GM18505 (cell line): Measurements from ENCODE around the gene ZNF3.
A peak's percentile ranks its signal among the peaks of the same experiment; 100 is the strongest.

Experiments
- ATAC-seq: cut with Tn5 transposase; IDR thresholded peaks from one replicate; pipeline ENCODE4 v1.9.1; 2021; ENCODE audit not compliant: unreplicated experiment
- POLR2A ChIP-seq: IDR thresholded peaks from 4 replicates; pipeline ENCODE4 v1.6.1; 2011; ENCODE audit warnings: borderline replicate concordance; ENCODE audit not compliant: insufficient read depth, insufficient read length; ENCODE audit errors: extremely low read depth

ZNF3 gene

GRCh38 chr7:100066953-100067352 is 14.6 kb downstream of the ZNF3 start:
- no peak for ATAC-seq

GRCh38 chr7:100065452-100066186 is 15.9 kb downstream of the ZNF3 start:
- ATAC-seq, result no peak

More at GRCh38 chr7:100066953-100067352, 14.6 kb downstream of the ZNF3 start:
- no peak for TF ChIP-seq POLR2A

GRCh38 chr7:100064162-100064561 is 17.4 kb downstream of the ZNF3 start:
- no peak for ATAC-seq
- TF ChIP-seq POLR2A, result no peak

More at GRCh38 chr7:100065452-100066186, 15.9 kb downstream of the ZNF3 start:
- no peak for TF ChIP-seq POLR2A

GRCh38 chr7:100063376-100063775 is 18.1 kb downstream of the ZNF3 start:
- no peak for ATAC-seq
- no peak for TF ChIP-seq POLR2A

GRCh38 chr7:100061518-100062193 is 19.9 kb downstream of the ZNF3 start:
- ATAC-seq, result no peak
- no peak for TF ChIP-seq POLR2A

- no peak for ATAC-seq
- no peak for TF ChIP-seq POLR2A
These were observed 22.2 kb downstream of the ZNF3 start for GRCh38 chr7:100059251-100059739.

GRCh38 chr7:100057006-100057405 is 24.5 kb downstream of the ZNF3 start:
- ATAC-seq, result no peak
- TF ChIP-seq POLR2A, result no peak

- no peak for ATAC-seq
- no peak for TF ChIP-seq POLR2A
These were observed 28.3 kb downstream of the ZNF3 start for GRCh38 chr7:100053215-100053614.

GRCh38 chr7:100051611-100052010 is 29.9 kb downstream of the ZNF3 start:
- TF ChIP-seq POLR2A, result no peak
- no peak for ATAC-seq

GRCh38 chr7:100049441-100050291 is 31.9 kb downstream of the ZNF3 start, which contains the start of gene ZSCAN21:
Gene ZSCAN21 (plus strand): TSS chr7:100049774. CDS start chr7:100057007, 7,233 bp downstream.
- peak; percentile 85 for TF ChIP-seq POLR2A
- ATAC-seq, result peak; percentile 70

- no peak for ATAC-seq
- TF ChIP-seq POLR2A, result no peak
These were observed 32.8 kb downstream of the ZNF3 start for GRCh38 chr7:100048680-100049079.

- no peak for ATAC-seq
- no peak for TF ChIP-seq POLR2A
These were observed 36.8 kb downstream of the ZNF3 start for GRCh38 chr7:100044718-100045117.

- ATAC-seq, result no peak
- TF ChIP-seq POLR2A, result no peak
These were observed 40.9 kb downstream of the ZNF3 start for GRCh38 chr7:100040575-100040974.
